SKM-1 (cell line): ENCODE data around the gene ZNF341.

Experiments used
- DNase-seq: peaks from one replicate; lab custom pipeline; 2025; ENCODE audit not compliant: unreplicated experiment; lab: John Stamatoyannopoulos, UW

Gene ZNF341

GRCh38 chr20:33766686-33767085 lies 34.9 kb downstream of the ZNF341 start:
- DNase-seq: no peak

GRCh38 chr20:33767777-33768138 lies 36.0 kb downstream of the ZNF341 start:
- DNase-seq: no peak

DNA sequence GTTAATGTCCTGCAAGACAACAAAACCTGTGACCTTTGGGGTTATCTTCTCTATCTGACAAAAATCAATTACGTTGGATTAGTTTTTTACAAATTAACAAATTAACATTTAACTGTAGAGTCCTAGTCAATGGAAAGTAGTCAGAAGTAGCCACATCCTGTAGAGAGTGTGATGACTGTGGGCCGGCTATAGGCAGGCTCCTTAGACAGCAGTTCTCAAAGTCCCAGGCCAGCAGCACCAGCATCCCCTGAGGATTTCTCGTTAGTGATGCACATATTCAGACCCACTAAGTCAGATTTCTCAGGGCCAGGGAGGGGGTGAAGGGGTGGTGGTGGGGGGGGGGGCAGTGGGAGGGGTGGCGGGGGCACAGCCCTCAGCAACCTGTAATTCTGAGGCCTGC lies 37.2 kb downstream of the ZNF341 start:
- no peak for DNase-seq

DNA sequence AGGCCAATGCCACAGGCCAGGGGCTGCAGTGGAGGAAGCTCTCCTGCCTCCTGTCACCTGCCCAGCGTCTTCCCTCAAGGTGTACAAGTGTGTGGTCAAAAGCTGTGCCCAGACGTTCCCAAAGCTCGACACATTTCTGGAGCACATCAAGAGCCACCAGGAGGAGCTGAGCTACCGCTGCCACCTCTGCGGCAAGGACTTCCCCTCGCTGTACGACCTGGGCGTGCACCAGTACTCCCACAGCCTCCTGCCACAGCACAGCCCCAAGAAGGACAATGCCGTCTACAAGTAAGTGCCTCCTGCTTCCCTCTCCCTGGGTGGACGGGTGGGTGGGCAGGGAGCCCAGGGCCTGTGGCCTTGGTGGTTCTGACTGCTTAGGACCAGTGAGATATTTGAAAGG lies 38.2 kb downstream of the ZNF341 start:
- no peak for DNase-seq

GRCh38 chr20:33771938-33772337 lies 40.1 kb downstream of the ZNF341 start:
- no peak for DNase-seq

- no peak for DNase-seq
Measured at GRCh38 chr20:33772439-33772838, 40.6 kb downstream of the ZNF341 start.

GRCh38 chr20:33773412-33774089 lies 41.8 kb downstream of the ZNF341 start:
- no peak for DNase-seq

GRCh38 chr20:33777816-33778215 lies 46.0 kb downstream of the ZNF341 start:
- DNase-seq: no peak

GRCh38 chr20:33781133-33781532 lies 49.3 kb downstream of the ZNF341 start:
- no peak for DNase-seq

DNA sequence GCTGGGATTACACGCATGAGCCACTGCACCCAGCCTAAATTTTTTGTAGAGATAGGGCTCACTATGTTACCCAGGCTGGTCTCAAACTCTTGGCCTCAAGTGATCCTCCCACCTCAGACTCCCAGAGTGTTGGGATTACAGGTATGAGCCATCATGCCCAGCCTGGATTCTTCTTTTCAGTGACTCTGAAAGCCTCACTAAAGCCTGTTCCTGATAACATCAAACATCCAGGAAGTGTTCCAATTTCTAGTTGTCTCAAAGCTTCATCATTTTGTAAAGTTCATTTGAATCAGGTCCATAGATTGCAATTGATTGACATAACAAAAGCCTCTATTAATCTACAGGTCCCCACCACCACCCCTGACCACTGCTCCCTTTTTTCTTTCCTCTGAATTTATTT lies 50.1 kb downstream of the ZNF341 start:
- DNase-seq: no peak

DNA sequence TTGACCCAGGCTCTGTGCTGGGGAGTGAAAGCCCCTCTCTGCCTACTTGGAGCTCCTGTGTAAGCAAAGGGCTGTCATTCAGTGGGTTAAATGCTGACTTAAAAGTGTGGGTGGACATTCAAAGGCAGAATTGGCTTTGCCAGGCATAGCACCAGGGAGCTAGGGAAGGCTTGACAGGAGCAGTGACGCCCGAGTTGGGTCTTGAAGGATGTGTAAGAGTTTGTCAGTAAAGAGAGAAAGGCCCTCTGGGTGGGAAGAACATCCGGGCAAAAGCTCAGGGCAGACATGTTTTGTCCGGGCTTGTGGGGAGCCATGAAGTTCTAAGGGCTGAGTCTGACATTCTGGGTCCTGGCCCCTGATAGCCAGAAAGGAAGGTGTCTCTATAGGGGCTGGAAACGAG lies 51.5 kb downstream of the ZNF341 start:
- no peak for DNase-seq

- DNase-seq: no peak
Measured at GRCh38 chr20:33783818-33784217, 52.0 kb downstream of the ZNF341 start.

- no peak for DNase-seq
Measured at GRCh38 chr20:33784225-33784624, 52.4 kb downstream of the ZNF341 start.

- DNase-seq: peak; percentile 48
Measured at GRCh38 chr20:33785503-33785902, 53.7 kb downstream of the ZNF341 start.

DNA sequence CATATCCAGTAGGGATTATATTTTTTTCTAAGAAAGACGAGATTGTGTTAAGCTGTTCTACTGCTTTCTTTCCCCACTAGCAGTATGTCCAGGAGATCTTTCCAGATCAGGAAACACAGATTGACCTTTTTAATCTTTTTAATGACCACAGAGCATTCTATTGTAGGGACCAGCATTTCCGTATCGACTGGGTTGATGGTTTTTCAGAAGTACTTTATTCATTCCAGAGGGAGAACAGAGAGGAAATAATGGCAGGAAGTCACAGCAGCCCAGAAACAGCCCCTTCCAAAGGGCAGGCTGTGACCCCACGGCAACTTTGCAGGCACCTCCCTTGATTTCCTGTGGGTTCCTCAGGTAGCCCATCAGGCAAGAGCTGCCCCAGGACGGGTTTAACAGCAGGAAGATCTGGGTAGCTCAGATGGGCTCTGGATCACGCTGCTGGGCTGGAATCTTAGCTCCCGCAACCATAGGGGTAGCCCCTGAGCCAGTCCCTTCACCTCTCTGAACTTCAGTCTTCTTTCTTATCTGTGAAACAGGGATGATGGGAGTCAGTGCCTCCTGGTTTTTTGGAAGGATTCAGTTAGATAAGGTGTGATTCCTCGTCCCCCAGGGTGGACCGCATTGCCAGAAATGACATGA lies 55.6 kb downstream of the ZNF341 start:
- DNase-seq: no peak

DNA sequence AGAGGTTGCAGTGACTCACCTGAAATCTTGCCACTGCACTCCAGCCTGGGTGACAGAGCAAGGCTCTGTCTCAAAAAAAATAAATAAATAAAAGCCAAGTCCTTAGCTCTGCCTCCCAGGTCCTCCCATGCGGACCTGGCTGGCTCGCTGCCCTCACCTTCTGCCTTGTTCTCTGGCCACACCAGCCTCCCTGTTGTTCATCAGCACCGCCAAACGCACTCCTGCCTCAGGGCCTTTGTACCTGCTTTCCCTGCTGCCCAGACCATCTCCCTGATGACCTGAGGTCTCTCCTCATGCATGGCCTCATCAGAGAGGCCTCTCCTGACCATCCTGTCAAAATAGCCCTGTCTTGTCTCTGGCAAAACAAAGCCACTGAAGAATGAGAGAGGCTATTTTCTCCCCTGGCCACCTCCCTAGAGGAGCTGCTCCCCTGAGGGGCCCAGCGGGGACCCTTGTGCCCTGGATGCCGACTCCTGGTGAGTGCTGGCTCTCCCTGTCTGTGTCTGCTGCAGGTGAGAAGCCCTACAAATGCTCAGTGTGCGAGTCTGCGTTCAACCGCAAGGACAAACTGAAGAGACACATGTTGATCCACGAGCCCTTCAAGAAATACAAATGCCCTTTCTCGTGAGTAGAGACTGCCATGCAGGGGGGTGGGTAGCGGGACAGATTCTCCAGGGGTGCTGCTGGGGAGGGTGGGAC lies 56.7 kb downstream of the ZNF341 start:
- no peak for DNase-seq

DNA sequence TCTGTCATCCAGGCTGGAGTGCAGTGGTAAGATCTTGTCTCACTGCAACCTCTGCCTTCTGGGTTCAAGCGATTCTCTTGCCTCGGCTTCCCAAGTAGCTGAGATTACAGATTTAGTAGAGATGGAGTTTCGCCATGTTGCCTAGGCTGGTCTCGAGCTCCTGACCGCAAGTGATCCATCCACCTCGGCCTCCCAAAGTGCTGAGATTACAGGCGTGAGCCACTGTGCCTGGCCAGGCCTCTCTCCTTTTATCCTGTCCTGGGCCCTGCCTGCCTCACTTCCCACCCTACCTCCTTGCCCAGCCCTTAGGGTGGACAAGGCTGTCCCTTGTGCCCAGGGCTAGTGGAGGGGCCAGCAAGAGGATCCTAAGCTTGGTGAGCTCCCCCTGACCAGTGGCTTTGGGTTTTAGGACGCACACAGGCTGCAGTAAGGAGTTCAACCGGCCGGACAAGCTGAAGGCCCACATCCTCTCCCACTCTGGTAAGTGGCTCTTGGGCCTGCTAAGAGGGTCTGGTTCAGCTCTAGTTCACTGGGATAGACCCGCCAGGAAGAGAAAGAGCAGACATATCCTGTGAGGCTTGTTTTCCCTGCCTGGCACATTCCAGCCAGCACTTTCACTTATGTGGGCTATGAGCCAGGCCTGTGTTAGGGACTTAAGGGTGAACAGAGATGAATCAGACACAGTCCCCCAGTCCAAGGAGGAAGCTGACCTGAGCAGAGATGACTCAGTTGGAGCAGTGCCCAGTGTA lies 57.5 kb downstream of the ZNF341 start:
- no peak for DNase-seq

DNA sequence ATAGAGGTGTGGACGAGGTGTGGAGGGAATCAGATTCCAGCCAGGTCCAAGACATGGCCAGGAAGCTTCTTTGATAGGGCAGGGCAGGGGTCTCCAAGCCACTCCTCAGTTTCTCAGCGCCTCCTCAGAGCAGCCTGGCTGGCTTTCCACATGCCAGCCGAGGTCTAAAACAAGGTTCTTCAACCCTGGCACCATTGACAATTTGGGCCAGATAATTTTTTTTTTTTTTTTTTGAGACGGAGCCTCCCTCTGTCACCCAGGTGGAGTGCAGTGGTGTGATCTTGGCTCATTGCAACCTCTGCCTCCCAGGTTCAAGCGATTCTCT lies 58.0 kb downstream of the ZNF341 start:
- DNase-seq: no peak

DNA sequence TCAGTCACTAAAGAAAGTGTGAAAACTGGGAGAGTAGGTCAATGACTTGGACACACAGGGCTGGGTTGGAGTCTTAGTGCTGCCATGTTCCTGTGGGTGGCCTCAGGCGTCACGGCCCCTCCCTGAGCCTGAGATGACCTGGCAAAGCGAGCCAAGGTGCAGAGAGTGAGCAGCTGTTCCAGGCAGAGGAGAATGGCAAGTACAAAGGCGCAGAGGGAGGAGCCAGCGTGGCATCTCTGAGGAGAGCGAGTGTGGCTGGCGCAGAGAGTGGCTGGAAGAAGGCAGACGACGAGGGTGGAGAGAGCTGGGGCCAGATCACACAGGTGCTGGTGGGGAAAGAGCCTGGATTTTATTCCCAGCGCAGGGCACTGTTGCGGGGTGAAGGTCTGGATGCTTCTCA lies 58.8 kb downstream of the ZNF341 start:
- DNase-seq: no peak

DNA sequence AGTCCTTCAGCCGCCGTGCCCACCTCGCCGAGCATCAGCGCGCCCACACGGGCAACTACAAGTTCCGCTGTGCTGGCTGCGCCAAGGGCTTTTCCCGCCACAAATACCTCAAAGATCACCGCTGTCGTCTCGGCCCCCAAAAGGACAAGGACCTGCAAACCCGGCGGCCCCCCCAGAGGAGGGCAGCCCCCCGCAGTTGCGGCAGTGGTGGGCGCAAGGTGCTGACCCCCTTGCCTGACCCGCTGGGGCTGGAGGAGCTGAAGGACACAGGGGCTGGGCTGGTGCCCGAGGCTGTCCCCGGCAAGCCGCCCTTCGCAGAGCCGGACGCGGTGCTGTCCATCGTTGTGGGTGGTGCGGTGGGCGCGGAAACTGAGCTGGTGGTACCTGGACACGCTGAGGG lies 59.2 kb downstream of the ZNF341 start:
- DNase-seq: no peak

- no peak for DNase-seq
Measured at GRCh38 chr20:33791540-33791939, 59.7 kb downstream of the ZNF341 start.
